ENCODE results near the gene GSE1.

The GSE1 gene

GRCh38 chr16:85577899-85578598 is 35.1 kb upstream of the GSE1 start:
- H3K4me1 ChIP-seq (ENCODE audit: control insufficient read depth, insufficient read depth, low read length) = peaks cover 33% of the 10 kb centered on the region
- no peaks in the 10 kb centered on the region for H3K9me3 ChIP-seq (replicated peaks; ENCODE audit: low read length)
- no peak overlapping the region for H3K4me2 ChIP-seq (ENCODE audit: low read length)
- peaks cover 3% of the 10 kb centered on the region for H3K36me3 ChIP-seq (ENCODE audit: insufficient read depth, low read length)
- no peak overlapping the region for H3K4me3 ChIP-seq (ENCODE audit: low read length)
- H3K9ac ChIP-seq (ENCODE audit: low read depth, low read length) = no peak overlapping the region
- H3K27me3 ChIP-seq (ENCODE audit: control insufficient read depth, insufficient read depth, low read length) = no peaks in the 10 kb centered on the region

GRCh38 chr16:85578599-85578948 is 34.5 kb upstream of the GSE1 start:
- Histone ChIP-seq H3K4me3 (ENCODE audit: low read length) (no peak overlapping the region), H3K36me3 (ENCODE audit: insufficient read depth, low read length) (peaks cover 3% of the 10 kb centered on the region), H3K4me2 (ENCODE audit: low read length) (no peak overlapping the region), H3K9me3 (replicated peaks; ENCODE audit: low read length) (no peaks in the 10 kb centered on the region), H3K27me3 (ENCODE audit: control insufficient read depth, insufficient read depth, low read length) (no peaks in the 10 kb centered on the region), H3K4me1 (ENCODE audit: control insufficient read depth, insufficient read depth, low read length) (peaks cover 33% of the 10 kb centered on the region), H3K9ac (ENCODE audit: low read depth, low read length) (no peak overlapping the region)

GRCh38 chr16:85579191-85579590 is 33.9 kb upstream of the GSE1 start:
- Histone ChIP-seq H3K36me3 (ENCODE audit: insufficient read depth, low read length) (peaks cover 3% of the 10 kb centered on the region), H3K4me2 (ENCODE audit: low read length) (no peak overlapping the region), H3K4me1 (ENCODE audit: control insufficient read depth, insufficient read depth, low read length) (peaks cover 30% of the 10 kb centered on the region), H3K4me3 (ENCODE audit: low read length) (no peak overlapping the region), H3K9me3 (replicated peaks; ENCODE audit: low read length) (no peaks in the 10 kb centered on the region), H3K27me3 (ENCODE audit: control insufficient read depth, insufficient read depth, low read length) (no peaks in the 10 kb centered on the region), H3K9ac (ENCODE audit: low read depth, low read length) (no peak overlapping the region)

GRCh38 chr16:85579923-85580580 is 33.1 kb upstream of the GSE1 start:
- Histone ChIP-seq H3K4me2 (ENCODE audit: low read length) (no peak overlapping the region), H3K36me3 (ENCODE audit: insufficient read depth, low read length) (peaks cover 3% of the 10 kb centered on the region), H3K4me1 (ENCODE audit: control insufficient read depth, insufficient read depth, low read length) (peaks cover 22% of the 10 kb centered on the region), H3K9ac (ENCODE audit: low read depth, low read length) (no peak overlapping the region), H3K9me3 (replicated peaks; ENCODE audit: low read length) (no peaks in the 10 kb centered on the region), H3K27me3 (ENCODE audit: control insufficient read depth, insufficient read depth, low read length) (no peaks in the 10 kb centered on the region), H3K4me3 (ENCODE audit: low read length) (no peak overlapping the region)

GRCh38 chr16:85580684-85581083 is 32.4 kb upstream of the GSE1 start:
- peaks cover 18% of the 10 kb centered on the region for H3K4me1 ChIP-seq (ENCODE audit: control insufficient read depth, insufficient read depth, low read length)
- H3K36me3 ChIP-seq (ENCODE audit: insufficient read depth, low read length) = peaks cover 3% of the 10 kb centered on the region
- no peak overlapping the region for H3K9ac ChIP-seq (ENCODE audit: low read depth, low read length)
- H3K9me3 ChIP-seq (replicated peaks; ENCODE audit: low read length) = no peaks in the 10 kb centered on the region
- H3K4me3 ChIP-seq (ENCODE audit: low read length) = no peak overlapping the region
- no peak overlapping the region for H3K4me2 ChIP-seq (ENCODE audit: low read length)
- no peaks in the 10 kb centered on the region for H3K27me3 ChIP-seq (ENCODE audit: control insufficient read depth, insufficient read depth, low read length)

GRCh38 chr16:85582229-85582991 is 30.7 kb upstream of the GSE1 start:
- Histone ChIP-seq H3K36me3 (ENCODE audit: insufficient read depth, low read length) (peaks cover 3% of the 10 kb centered on the region), H3K9me3 (replicated peaks; ENCODE audit: low read length) (no peaks in the 10 kb centered on the region), H3K4me3 (ENCODE audit: low read length) (no peak overlapping the region), H3K27me3 (ENCODE audit: control insufficient read depth, insufficient read depth, low read length) (no peaks in the 10 kb centered on the region), H3K9ac (ENCODE audit: low read depth, low read length) (no peak overlapping the region), H3K4me2 (ENCODE audit: low read length) (peak overlapping the region; percentile 28), H3K4me1 (ENCODE audit: control insufficient read depth, insufficient read depth, low read length) (peaks cover 21% of the 10 kb centered on the region)

- no peak overlapping the region for H3K9ac ChIP-seq (ENCODE audit: low read depth, low read length)
Observed at GRCh38 chr16:85583491-85584181, 29.5 kb upstream of the GSE1 start.

GRCh38 chr16:85584267-85584666 is 28.9 kb upstream of the GSE1 start:
- Histone ChIP-seq H3K9ac (ENCODE audit: low read depth, low read length) (no peak overlapping the region), H3K4me1 (ENCODE audit: control insufficient read depth, insufficient read depth, low read length) (peaks cover 21% of the 10 kb centered on the region), H3K4me3 (ENCODE audit: low read length) (no peak overlapping the region), H3K36me3 (ENCODE audit: insufficient read depth, low read length) (peaks cover 3% of the 10 kb centered on the region), H3K4me2 (ENCODE audit: low read length) (no peak overlapping the region), H3K9me3 (replicated peaks; ENCODE audit: low read length) (no peaks in the 10 kb centered on the region), H3K27me3 (ENCODE audit: control insufficient read depth, insufficient read depth, low read length) (no peaks in the 10 kb centered on the region)

More at GRCh38 chr16:85583491-85584181, 29.5 kb upstream of the GSE1 start:
- peak overlapping the region; percentile 28 for H3K4me2 ChIP-seq (ENCODE audit: low read length)
- no peaks in the 10 kb centered on the region for H3K27me3 ChIP-seq (ENCODE audit: control insufficient read depth, insufficient read depth, low read length)
- H3K4me3 ChIP-seq (ENCODE audit: low read length) = no peak overlapping the region
- no peaks in the 10 kb centered on the region for H3K9me3 ChIP-seq (replicated peaks; ENCODE audit: low read length)
- peaks cover 3% of the 10 kb centered on the region for H3K36me3 ChIP-seq (ENCODE audit: insufficient read depth, low read length)
- peaks cover 21% of the 10 kb centered on the region for H3K4me1 ChIP-seq (ENCODE audit: control insufficient read depth, insufficient read depth, low read length)

- no peaks in the 10 kb centered on the region for H3K9me3 ChIP-seq (replicated peaks; ENCODE audit: low read length)
- H3K4me1 ChIP-seq (ENCODE audit: control insufficient read depth, insufficient read depth, low read length) = peaks cover 21% of the 10 kb centered on the region
- H3K27me3 ChIP-seq (ENCODE audit: control insufficient read depth, insufficient read depth, low read length) = no peaks in the 10 kb centered on the region
- no peak overlapping the region for H3K4me2 ChIP-seq (ENCODE audit: low read length)
- H3K9ac ChIP-seq (ENCODE audit: low read depth, low read length) = no peak overlapping the region
- H3K4me3 ChIP-seq (ENCODE audit: low read length) = no peak overlapping the region
- peaks cover 3% of the 10 kb centered on the region for H3K36me3 ChIP-seq (ENCODE audit: insufficient read depth, low read length)
Observed at GRCh38 chr16:85584819-85585282, 28.3 kb upstream of the GSE1 start.

- Histone ChIP-seq H3K4me2 (ENCODE audit: low read length) (no peak overlapping the region), H3K27me3 (ENCODE audit: control insufficient read depth, insufficient read depth, low read length) (no peaks in the 10 kb centered on the region), H3K36me3 (ENCODE audit: insufficient read depth, low read length) (peaks cover 1% of the 10 kb centered on the region), H3K9me3 (replicated peaks; ENCODE audit: low read length) (no peaks in the 10 kb centered on the region), H3K4me1 (ENCODE audit: control insufficient read depth, insufficient read depth, low read length) (peaks cover 21% of the 10 kb centered on the region), H3K9ac (ENCODE audit: low read depth, low read length) (no peak overlapping the region), H3K4me3 (ENCODE audit: low read length) (no peak overlapping the region)
Observed at GRCh38 chr16:85585711-85586110, 27.4 kb upstream of the GSE1 start.

All from skeletal muscle satellite cell (primary cell).